OCI-LY1 (cell line): ENCODE data around the gene RREB1.

Experiments used
- EZH2 ChIP-seq: fragments of 200-600 bp; sonication (generic), shearing (Covaris generic); IDR thresholded peaks from 2 replicates; pipeline ENCODE4 v1.8.0; 2017; ENCODE audit warnings: borderline replicate concordance, mixed run types, mild to moderate bottlenecking, antibody characterized with exemption, low read length, moderate library complexity, mixed read lengths
- TF ChIP-seq, protein P1 (sequence below): fragments of 200-600 bp; sonication (generic), shearing (Covaris generic); IDR thresholded peaks from 2 replicates; pipeline ENCODE4 v1.5.1; 2017; ENCODE audit warnings: mild to moderate bottlenecking, antibody characterized with exemption, low read length, moderate library complexity, mixed read lengths

DNA sequence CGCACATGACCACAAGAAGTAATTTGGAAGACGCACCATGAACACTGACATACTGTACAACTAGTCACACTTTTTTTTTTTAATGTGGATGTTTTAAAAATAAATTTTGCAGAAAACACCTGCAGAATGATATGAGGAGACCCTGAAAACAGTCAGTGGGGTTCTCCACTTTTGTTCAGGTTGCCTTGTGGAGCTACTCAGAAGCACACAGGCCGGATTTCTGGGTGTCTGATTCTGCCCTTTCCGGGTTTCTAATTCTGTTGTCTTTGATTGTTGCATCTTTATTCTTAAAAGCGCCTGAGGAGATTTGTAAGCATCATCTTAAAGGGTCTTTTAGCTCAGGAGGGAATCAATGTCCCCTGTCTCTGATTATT lies 130.8 kb downstream of the RREB1 start:
- TF ChIP-seq, protein P1, sequence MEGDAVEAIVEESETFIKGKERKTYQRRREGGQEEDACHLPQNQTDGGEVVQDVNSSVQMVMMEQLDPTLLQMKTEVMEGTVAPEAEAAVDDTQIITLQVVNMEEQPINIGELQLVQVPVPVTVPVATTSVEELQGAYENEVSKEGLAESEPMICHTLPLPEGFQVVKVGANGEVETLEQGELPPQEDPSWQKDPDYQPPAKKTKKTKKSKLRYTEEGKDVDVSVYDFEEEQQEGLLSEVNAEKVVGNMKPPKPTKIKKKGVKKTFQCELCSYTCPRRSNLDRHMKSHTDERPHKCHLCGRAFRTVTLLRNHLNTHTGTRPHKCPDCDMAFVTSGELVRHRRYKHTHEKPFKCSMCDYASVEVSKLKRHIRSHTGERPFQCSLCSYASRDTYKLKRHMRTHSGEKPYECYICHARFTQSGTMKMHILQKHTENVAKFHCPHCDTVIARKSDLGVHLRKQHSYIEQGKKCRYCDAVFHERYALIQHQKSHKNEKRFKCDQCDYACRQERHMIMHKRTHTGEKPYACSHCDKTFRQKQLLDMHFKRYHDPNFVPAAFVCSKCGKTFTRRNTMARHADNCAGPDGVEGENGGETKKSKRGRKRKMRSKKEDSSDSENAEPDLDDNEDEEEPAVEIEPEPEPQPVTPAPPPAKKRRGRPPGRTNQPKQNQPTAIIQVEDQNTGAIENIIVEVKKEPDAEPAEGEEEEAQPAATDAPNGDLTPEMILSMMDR: no peak
- TF ChIP-seq EZH2: no peak
